ENCODE results near the gene FLRT1.
"Not testable (repeated sequence)": the region's sequence is repeated elsewhere in the genome, so short reads cannot be mapped to it uniquely, and the experiment has no call there.

FLRT1 gene

DNA sequence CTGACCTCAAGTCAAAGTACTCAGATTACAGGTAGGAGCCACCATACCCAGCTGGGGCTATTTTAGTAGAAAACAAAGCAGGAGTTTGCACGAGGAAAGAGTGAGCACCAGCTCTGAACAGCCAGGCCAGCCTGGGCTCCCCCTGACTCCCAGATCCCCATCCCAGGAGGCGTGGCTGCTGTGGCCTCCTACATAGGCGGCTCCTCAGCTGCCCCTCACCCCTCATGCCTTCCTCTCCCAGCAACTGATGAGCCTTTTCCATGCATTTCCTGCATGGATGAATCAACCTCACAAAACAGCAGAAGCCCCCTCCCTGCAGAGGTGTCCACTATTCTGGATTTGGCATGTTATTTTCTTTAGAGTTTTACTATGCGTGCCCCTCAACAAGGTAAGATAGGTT is 10.5 kb upstream of the FLRT1 start:
- no peak for DNase-seq

DNA sequence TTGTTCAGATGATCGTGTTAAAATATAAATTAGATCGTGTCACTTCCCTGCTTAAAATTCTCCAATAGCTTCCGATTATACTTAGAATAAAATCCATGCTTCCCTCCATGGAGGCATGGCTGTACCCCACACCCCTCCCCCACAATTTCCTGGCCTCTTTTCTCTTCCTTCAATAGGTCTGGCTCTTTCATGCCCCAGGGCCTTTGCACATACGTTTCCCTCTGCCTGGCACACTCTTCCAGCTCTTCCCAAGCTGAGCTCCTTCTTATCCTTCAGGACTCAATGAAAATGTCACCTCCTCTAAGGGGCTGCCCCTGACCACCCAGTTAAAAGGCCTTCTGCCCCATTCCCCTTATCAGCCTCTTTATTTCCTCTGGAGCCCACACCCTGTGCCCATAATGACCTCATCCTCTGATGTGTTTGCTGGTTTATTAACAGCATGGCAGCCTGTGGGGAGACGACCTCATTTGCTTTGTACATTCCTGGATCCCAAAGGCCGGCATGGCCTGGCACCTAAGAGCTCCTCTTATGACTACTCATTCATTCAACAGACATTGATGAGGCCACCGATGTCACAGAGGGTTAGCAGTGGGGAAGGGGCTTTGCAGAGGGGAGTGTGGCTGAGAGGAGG is 9.0 kb upstream of the FLRT1 start:
- no peak for DNase-seq

DNA sequence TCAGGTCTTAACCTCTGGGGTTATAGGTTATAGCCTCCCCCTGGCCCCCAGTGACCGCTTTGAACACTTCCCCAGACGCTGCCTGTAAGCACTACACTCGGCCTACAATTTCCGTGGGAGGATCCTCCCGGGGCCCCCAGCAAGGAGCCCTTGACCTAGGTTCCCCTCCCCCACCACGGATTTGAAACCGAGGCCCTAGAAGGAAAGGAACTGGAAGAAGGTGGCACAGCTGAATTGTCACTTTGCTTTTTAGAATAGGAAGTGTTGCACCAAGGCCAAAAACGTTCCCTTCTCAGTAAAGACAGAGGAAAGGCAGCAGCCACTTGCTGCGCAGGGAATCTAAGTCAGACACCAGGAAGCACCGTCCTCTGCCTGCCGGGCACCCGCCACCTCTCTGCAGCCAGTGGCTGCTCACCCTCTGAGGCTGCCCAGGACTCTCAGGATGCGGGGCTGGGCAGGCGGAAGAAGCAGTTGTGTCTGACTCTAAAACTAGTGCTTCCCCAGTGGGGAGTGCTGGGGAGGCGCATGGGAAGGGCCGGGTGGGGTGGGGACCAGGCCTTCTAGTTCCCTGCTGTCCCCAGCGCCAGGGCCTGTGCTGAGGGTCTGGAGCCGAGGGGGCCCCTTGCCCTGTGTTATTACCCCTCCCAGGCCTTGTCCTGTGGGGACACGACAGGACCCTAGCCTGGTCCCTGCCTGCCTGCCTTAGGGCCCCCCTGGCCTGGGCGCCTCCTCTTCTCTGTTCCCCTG is 7.9 kb upstream of the FLRT1 start:
- no peak for DNase-seq

DNA sequence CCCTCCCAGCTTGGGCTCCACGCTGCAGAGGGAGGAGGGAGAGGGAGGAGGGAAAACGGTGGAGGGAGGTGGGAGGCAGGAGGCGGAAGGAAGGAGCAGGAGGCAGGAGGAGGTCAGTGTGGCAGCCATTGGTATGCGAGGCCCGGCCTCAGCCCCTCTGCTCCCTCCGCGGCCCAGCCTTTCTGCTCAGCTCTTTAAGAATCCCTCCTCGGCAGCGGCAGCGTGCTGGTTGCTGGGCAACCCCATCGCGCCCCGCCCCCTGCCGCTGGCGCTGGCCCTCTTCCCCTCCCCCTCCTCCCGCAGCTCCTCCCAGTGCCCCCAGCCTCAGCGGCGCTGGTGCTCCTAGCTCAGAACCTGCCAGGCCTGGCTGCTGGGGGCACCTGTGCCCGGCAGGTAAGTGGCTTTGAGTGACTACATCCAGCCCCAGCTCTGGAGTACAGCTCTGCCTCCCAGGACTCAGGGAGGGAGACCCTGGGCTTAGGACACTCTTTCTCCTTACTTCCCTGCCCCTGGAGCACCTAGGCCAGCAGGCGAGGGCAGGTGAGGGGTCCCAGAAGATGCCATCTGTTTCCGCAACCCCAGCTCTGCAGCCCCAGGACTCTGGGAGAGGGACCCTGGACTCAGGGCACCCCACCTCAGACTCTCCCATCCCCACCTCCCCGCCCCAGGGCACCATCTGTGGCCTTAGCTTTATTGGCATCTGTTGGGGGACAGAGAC is 7.2 kb upstream of the FLRT1 start:
- no peak for DNase-seq

DNA sequence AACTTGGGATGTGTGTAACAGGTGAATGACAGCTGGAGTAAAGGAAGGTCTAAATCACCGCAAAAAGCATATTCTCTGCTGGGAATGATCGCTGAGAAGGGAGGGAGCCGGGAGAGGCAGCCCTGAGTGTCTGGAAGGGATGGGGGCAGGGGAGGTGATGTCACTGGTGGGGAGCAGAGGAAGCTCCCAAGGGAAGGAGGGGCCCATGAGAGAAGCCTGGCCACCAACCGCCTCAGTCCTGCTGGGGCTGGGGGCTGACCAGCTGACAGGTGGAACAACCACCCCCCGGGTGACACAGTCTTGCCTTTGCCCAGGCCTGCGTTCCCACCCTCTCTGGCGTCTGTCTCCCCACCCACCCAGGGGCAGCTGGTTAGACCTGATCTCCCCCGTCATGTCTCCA is 6.0 kb upstream of the FLRT1 start:
- no peak for DNase-seq

DNA sequence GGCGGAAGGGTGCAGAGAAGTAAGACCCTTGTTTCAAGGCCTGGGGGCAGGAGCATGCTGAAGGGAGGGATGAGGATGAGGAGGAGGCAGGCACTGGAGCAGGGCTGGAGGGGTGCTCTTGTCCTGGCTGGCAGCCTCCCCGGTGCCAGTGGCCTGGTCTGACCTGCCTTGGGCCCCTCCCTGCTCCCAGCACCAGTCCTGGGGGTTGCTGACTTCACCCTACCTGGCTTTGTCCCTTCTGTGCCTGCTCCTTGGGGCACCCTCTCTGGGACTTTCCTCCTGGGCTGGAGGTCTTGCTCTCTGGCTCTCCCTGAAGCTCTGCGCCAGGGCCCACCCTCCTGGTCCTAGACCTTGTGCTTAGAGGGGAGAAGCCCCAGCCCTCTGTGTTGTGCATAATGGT is 4.7 kb upstream of the FLRT1 start:
- DNase-seq = no peak

DNA sequence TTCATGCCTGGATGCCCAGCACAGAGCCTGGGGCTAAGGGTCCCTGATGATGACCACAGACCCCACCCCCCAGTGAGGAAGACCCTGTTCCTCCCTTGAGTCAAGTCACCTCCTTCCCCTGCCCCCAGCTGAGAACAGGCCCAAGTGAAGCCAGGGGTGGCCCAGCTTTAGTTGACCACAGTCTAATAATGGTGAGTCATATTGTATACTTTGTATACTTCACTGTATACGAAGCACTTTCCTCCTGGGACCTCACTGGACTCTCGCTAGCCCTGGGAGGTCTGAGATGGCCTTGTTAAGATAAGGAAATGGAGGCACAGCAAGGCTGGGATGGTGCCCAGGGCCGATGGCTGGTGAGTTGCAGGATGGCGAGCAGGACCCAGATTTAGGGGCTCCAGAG is 3.7 kb upstream of the FLRT1 start:
- no peak for DNase-seq

DNA sequence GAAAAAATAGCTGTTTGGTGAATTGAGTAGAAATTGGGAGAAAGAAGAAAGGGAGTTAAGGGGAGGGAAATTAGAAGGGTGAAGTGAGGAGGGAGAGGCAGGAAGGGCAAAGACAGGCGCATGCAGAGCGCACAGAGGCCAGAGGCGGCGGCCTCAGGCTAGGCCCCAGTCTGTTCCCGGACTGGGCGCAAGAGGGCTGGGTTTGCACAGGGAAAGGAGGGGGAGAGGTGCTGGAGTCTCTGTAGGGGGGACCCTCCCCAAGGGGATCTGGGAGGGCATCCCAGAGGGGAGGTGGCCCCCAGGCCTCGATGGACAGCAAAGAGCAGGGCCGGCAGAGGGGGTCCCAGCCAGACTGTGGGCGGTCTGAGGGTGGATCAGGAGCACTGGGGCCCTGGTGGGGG is 1.3 kb upstream of the FLRT1 start:
- DNase-seq = no peak

DNA sequence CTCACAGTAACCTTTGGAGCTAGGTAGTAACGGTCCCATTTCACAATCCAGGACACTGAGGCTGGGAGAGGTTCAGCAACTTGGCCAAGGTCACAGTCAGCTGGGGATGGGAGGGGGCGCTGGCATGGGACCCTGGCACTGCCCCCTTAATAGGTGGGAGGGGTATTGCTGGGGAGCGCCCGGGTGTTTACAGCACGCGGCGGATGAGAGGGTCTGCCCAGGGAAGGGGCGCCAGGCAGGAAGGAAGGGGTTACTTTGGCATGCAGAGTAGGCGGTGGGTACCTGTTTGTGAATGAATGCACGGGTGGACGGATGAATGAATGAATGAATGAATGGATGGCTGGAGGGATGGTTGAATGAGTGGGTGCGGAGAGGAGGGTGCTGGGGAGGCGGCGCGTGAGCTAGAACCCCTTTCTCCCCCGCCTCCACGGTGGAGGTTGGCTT is 628 bp upstream of the FLRT1 start:
- DNase-seq = no peak

DNA sequence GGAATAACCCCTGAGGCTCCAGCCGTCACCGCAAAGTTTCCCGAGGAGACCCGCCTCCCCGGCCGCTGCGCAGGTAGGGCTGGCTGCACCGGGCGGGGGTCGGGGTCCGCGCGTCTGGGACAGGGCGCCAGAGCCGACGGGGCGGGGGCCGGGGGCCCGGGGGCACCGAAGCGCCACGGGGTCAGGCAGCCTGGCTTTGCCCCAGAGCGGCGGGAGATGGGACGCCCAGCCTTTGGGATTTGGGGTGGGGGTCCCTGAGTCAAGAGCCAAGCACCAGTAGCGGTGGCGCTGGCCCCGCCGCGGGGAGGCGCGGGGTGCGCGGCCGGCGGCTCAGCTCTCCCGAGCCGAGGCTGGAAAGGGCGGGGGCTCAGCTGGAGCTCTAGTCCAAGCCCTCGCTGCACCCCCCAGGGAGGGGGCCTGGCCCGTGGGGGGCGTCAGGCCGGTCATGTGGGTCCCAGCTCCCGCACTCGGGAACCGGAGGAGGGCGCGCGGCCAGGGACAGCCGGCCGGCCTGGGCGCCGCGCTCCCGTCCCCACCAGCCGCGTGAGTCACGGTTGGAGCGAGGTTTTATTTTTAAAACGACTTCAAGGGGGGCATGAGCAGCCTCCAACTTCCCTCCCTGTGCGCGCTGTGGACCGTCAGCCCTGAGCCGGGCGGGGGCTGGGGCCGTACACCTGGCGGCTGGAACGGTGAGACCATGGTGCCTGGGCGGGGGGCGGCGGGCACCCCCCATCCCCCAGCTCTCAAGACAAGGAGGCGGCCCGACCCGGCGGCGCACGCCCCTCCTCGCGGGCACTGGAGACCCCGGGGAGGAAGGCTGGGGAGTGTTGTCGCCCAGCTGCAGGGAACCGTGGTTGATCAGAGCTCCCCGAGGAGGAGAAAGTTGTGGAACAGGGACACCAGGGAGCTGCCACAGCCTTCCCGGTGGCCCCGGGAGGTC is 626 bp downstream of the FLRT1 start:
- DNase-seq = no peak

DNA sequence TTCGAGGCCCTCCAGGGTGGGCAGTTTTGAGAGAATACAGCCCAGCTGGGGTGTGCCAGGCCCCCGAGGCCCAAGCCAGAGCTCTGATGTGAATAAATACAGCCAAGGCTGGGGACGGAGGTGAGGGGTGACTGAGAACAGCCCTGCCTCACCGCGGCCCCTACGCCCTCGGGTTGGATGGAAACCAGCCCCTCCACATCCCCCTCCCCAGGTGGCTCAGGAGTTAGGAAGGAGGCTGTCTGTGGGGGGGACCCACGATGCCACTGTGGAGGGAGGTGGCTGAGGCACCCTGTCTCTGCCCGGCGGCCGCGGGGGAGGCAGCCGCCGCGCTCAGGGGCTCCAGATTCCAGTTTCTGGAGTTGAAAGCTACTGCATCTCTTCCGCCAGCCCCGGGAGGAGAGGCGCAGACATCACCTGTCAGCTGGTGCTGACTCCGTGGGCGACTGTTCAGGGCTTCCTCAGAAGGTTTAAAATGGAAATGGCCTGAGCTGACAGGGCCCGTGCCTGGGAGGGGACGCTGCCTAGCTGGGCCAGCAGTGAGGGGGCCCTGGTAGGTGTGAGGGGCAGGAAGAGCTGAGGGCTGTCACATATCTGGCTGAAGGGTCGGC is 1.4 kb downstream of the FLRT1 start:
- no peak for DNase-seq

DNA sequence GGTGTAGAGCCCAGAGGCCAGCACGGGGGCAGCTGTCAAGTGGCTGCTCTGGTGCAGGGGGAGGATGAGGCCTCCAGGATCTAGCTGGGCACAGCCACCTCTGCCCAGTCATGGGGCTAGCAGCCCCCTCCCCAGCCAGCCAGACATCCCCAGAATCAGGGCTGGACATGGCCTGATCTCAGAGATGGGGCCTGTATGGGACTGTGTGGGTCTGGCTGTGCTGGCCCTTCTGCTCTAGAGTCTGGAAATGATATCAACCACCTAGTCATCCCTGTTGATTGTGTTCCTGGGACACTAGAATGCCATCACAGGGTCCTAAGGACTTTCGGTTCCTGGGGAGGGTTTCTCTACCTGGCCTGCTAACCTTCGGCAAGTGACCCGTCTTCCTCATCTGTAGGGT is 2.8 kb downstream of the FLRT1 start:
- DNase-seq = no peak

DNA sequence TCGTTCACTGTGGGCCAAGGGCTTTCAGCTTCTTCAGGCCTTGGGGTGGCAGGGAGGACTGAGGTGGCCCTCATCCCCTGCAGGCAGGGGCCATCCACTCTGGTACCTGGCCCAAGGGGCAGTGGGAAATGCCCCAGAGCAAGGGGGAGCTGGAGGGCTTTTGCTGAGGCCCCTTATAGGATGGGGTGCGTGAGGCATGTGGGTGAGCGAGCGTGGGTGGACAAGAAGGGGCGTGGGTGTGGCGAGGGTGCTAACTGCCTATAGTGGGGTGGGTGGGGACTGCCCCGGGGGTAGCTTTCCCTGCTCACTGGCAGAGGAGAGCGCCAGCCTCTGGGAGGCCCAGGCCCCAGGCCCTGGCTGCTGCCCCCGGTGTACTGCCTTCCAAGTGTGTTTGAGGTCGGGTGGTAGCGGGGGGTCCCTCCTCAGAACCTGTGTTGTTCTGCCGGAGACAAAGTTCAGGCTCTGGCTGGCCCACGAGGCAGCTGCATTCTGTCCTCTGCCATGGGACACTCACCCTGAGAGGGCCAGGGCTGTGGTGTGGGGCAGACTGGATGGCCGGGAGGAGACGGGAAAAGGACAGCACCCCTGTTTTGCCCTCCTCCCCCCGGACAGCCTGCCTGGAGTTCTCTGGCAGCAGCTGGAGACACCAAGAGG is 3.4 kb downstream of the FLRT1 start:
- DNase-seq = no peak

DNA sequence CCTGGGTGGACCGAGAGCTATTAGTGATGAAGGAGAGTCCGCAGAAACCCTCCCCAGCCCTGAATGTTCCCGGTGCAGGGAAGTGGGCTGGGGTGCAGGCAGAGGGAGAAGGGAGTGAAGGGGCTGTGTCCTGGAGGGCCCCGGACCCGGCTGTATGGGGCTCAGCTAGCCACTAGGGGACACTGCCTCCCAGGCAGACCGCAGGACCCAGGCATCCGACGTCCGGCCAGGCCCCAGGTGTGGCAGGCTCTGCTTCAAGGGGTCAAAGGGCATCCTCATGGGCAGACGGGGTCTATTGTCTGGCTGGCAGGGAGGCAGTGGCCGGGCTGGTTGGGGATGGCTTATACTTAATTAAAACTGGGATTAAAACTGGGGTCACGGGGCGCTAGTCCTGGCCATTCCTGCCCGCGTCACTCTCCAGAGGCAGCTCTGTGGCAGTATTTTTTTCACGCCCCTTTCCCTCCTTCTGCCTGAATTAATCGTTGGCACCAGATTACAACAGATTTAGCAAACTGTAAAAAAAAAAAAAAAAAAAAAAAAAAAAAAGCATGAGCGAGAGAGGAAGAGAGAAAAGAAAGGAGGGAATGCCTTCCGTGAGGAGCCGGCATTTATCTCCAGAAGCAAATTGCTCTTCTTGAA is 5.1 kb downstream of the FLRT1 start:
- no peak for DNase-seq

DNA sequence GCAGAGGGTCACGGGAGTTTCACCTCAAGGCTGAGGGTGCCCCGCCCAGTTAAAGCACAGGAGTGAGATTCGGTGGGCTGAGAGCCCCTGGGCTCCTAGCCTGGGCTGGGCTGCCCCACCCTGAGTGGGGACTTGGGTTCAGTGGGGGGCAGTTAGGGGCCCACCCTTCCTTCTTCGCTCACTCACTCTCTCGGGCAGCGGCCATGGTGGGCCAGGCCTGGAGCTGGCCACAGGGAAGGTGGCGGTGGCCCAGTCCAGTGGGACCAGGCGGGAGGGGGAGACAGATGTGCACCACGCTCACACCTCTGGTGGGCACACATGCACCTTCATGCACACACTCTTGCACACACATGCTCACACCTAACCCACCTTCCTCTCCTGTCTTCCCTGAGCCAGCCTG is 6.1 kb downstream of the FLRT1 start:
- no peak for DNase-seq

DNA sequence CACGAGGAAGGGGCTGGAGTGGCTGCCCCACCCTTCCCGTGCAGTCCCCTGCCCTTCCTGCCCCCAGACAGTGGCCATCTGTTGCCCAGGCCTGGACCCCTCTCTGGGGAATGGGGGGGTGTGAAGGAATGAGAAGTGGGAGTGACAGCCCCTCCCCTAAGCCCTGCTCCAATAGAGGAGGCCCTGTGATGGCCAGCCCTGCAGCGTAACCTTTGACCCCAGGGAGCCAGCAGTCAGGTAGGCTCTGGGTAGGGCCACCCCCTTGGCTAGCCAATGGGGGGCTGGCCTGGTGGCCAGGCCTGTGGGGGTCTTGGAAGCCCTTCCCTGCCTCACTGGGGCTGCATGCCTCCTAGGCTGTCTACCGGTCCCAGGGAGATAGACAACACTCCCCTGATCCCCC is 6.6 kb downstream of the FLRT1 start:
- no peak for DNase-seq

DNA sequence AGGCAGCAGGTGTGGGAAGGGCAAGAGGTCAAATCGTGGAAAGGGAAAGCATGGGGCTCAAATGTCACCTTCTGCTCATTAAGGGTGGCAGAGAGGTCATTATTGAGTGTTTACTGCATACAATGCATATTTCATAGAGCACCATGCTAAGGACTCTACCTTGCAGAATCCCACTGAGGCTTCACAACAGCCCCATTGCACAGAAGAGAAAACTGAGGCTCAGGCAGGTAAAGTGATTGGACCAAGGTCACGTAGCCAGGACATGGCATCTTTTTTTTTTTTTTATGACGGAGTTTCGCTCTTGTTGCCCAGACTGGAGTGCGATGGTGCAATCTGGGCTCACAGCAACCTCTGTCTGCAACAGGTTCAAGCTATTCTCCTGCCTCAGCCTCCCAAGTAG is 7.8 kb downstream of the FLRT1 start:
- no peak for DNase-seq

DNA sequence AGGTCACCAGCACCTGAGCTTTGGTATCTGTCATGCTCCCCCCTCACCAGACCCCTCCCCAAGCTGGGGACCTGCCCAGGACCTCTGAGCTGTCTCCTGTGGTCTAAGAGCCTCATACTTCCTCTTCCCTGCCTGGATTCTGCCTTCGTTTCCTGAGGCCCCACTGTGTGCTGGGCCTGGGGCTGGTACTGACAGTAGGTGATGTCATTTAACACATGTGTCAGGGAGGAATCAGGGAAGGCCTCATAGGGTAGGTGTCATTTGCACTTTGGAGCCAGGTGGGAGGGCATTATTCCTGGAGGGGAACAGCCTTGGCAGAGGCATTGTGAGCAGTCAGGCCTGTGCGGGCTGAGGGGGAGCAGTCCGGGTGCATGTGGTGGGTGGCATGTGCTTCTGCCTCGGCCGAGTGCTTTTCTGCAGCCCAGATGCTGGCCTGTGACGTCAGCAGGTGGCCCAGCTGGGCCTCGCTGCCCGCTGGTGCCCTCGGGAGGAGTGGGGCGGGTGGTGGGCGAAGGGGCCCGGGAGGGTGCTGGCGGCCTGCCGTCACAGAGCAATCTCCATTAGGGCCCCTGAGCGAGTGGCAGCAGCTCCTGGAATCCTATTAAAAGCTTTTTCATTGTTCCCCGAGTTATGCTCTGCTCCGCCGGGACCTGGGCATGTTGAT is 9.1 kb downstream of the FLRT1 start:
- no peak for DNase-seq

DNA sequence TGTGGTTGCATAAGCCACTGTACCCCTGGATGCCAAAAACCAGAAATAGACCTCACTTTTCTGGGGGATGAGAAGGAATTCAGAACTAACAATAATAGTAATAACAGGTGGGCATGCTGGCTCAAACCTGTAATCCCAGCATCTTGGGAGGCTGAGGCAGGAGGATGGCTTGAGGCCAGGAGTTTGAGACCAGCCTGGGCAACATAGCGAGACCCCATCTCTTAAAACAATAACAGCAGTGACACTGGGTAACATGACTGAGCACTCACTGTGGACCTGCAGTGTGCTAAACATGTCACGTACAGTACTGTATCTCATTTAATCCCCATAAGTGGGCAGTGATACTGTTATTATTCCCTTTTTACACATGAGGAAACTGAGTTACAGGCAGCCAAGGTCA is 10.0 kb downstream of the FLRT1 start:
- no peak for DNase-seq

DNA sequence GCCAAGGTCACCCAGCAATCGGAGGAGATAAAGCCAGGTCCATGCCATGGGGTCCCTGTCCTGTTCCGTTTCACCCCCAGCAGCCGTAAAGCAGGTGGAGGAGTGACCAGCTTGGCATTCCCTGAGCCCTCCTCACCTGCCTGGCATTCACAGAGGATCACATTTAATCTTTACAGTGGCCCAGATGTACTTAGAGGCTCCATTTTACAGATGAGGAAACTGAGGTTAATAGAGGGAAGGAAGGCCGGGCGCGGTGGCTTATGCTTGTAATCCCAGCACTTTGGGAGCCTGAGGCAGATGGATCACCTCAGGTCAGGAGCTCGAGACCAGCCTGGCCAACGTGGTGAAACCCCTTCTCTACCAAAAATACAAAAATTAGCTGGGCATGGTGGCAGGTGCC is 11.6 kb downstream of the FLRT1 start:
- DNase-seq = not testable (repeated sequence)

All from T-helper 9 cell (primary cell).